ENCODE results near the gene CNNM4. TPM values are rescaled to one million over a fixed set of nuclear protein-coding genes. Genes with fewer than 3 reads are reported as not detected.
A peak's percentile ranks its signal among the peaks of the same experiment; 100 is the strongest.

CNNM4 gene
- total RNA-seq, 1 donor: 5.6 TPM

GRCh38 chr2:96763511-96764252, 3.0 kb downstream of the CNNM4 start:
- TF ChIP-seq CTCF (IDR thresholded peaks at IDR 0.05; ENCODE audit: insufficient read depth, low read depth, low read length): peak; percentile 54
- DNase-seq (ENCODE audit: low read depth): no peak
- H3K4me3 ChIP-seq (ENCODE audit: low read depth, low read length): peak overlapping the region; percentile 30

GRCh38 chr2:96764253-96764637, 3.5 kb downstream of the CNNM4 start:
- no peak for DNase-seq (ENCODE audit: low read depth)
- peak overlapping the region; percentile 21 for H3K4me3 ChIP-seq (ENCODE audit: low read depth, low read length)
- no peak for TF ChIP-seq CTCF (IDR thresholded peaks at IDR 0.05; ENCODE audit: insufficient read depth, low read depth, low read length)

GRCh38 chr2:96767135-96767871, 6.6 kb downstream of the CNNM4 start:
- no peak overlapping the region for H3K4me3 ChIP-seq (ENCODE audit: low read depth, low read length)
- no peak for TF ChIP-seq CTCF (IDR thresholded peaks at IDR 0.05; ENCODE audit: insufficient read depth, low read depth, low read length)
- DNase-seq (ENCODE audit: low read depth): no peak

GRCh38 chr2:96768083-96768561, 7.4 kb downstream of the CNNM4 start:
- no peak for TF ChIP-seq CTCF (IDR thresholded peaks at IDR 0.05; ENCODE audit: insufficient read depth, low read depth, low read length)
- DNase-seq (ENCODE audit: low read depth): peak; percentile 55
- no peak overlapping the region for H3K4me3 ChIP-seq (ENCODE audit: low read depth, low read length)

GRCh38 chr2:96769814-96770213, 9.1 kb downstream of the CNNM4 start:
- TF ChIP-seq CTCF (IDR thresholded peaks at IDR 0.05; ENCODE audit: insufficient read depth, low read depth, low read length): no peak
- H3K4me3 ChIP-seq (ENCODE audit: low read depth, low read length): no peak overlapping the region
- no peak for DNase-seq (ENCODE audit: low read depth)

GRCh38 chr2:96770442-96771202, 9.9 kb downstream of the CNNM4 start:
- no peak for TF ChIP-seq CTCF (IDR thresholded peaks at IDR 0.05; ENCODE audit: insufficient read depth, low read depth, low read length)
- no peak for DNase-seq (ENCODE audit: low read depth)
- H3K4me3 ChIP-seq (ENCODE audit: low read depth, low read length): no peak overlapping the region

Data from fibroblast of villous mesenchyme (primary cell).